H1 (cell line): Measurements from ENCODE around the gene P2RY8. TPM values are rescaled to one million over a fixed set of nuclear protein-coding genes. Genes with fewer than 3 reads are reported as not detected.

ENCODE experiments used
- EZH2 ChIP-seq: fragments of 200-600 bp; sonication (generic); IDR thresholded peaks from 2 replicates; pipeline ENCODE4 v1.7.1; 2012; ENCODE audit warnings: low read depth, mild to moderate bottlenecking, moderate library complexity, low read length, inconsistent platforms; ENCODE audit not compliant: severe bottlenecking
- SP1 ChIP-seq: IDR thresholded peaks from 2 replicates; pipeline ENCODE4 v1.6.1; 2011; ENCODE audit warnings: low read depth, low read length
- polyA plus RNA-seq, 7 experiments: library from polyadenylated mRNA; depleted of rRNA in 3 of 7; stranded (reverse) in 5 of 7; unstranded in 2 of 7; fragments of >200 nt in 5 of 7; fragments of 200-250 nt in 2 of 7; gene quantifications; 1 replicate in 5 of 7; 2 replicates in 1 of 7; 4 replicates in 1 of 7; pipeline versions ENCODE4 v1.2.1 to v1.2.3, GENCODE V29; 2011 to 2013; ENCODE audit warnings: missing spikeins in 2 of 7, mixed read lengths in 2 of 7
- total RNA-seq: library from RNA; stranded (reverse); fragmentation: NEBNext Ultra II Directional; extraction: Animal tissue kit (Norgen Biotek cat#: 25700); gene quantifications from 2 replicates; pipeline ENCODE4 v1.2.1, GENCODE V29; 2021

Gene P2RY8
- total and polyA plus RNA-seq, 2 of the 8 experiments (the other 6 are each of a cell fraction or from before 2014, with no cell fraction given), result 0.09 to 0.15 TPM

DNA sequence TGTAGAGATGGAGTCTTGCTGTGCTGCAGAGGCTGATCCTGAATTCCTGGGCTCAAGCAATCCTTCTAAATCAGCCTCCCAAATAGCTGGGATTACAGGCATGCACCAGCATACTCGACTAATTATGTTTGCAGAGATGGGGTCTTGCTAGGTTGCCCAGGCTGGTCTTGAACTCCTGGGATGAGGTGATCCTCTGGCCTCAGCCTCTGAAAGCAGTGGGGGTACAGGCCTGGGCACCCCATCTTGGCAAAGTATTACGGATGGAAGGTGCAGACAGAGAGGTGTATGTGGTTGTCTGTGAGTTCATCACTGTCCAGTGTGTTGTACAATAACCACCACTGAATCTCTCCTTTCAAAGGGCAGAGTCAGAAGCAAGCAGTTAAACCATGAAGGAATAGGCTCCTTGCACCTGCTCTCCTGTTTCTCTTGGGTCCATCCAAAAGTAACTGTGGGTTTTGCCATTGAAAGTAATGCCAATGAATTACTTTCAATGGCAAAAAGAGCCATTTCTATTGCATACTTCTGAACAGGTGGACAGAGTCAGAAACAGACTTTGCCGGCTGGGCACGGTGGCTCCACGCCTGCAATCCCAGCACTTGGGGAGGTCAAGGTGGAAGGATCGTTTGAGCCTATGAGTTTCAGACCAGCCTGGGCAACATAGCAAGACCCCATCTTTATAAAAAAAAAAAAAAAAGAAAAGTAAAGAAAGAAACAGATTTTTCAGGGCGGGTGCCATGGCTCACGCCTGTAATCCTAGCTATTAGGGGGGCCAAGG lies 47.4 kb upstream of the P2RY8 start (continued):
- TF ChIP-seq EZH2 (no peak), SP1 (no peak)
